ENCODE results near the gene TBC1D7. TPM values are rescaled to one million over a fixed set of nuclear protein-coding genes. Genes with fewer than 3 reads are reported as not detected.

TBC1D7 gene
- total RNA-seq, 1 experiment from 2014 or later: 44.9 TPM

- no peaks in the 10 kb centered on the region for H3K36me3 Mint-ChIP-seq
- TF ChIP-seq CDX4 (CRISPR knock-in tag; IDR thresholded peaks at IDR 0.05; ENCODE audit: borderline replicate concordance): no peak
- no peak for TF ChIP-seq AR (CRISPR knock-in tag; IDR thresholded peaks at IDR 0.05)
- TF ChIP-seq ZNF532 (CRISPR knock-in tag; IDR thresholded peaks at IDR 0.05; ENCODE audit: borderline replicate concordance): no peak
- no peak for TF ChIP-seq MXD4 (CRISPR knock-in tag; IDR thresholded peaks at IDR 0.05; ENCODE audit: borderline replicate concordance)
- no peak for TF ChIP-seq KAT7 (CRISPR knock-in tag; IDR thresholded peaks at IDR 0.05; ENCODE audit: borderline replicate concordance)
- TF ChIP-seq TEAD4 (CRISPR knock-in tag; IDR thresholded peaks at IDR 0.05): no peak
- TF ChIP-seq GTF2I (CRISPR knock-in tag; conservative IDR thresholded peaks at IDR 0.05): no peak
- TF ChIP-seq RORB (CRISPR knock-in tag; IDR thresholded peaks at IDR 0.05): no peak
- no peak for TF ChIP-seq ERG (CRISPR knock-in tag; IDR thresholded peaks at IDR 0.05)
- TF ChIP-seq NR3C1 (CRISPR knock-in tag; conservative IDR thresholded peaks at IDR 0.05; ENCODE audit: low read depth): no peak
- TF ChIP-seq SP1 (CRISPR knock-in tag; conservative IDR thresholded peaks at IDR 0.05): no peak
- TF ChIP-seq ZNF121 (CRISPR knock-in tag; IDR thresholded peaks at IDR 0.05): no peak
- TF ChIP-seq CREB1 (CRISPR knock-in tag; IDR thresholded peaks at IDR 0.05): no peak
- no peak for TF ChIP-seq FOXJ3 (CRISPR knock-in tag; IDR thresholded peaks at IDR 0.05; ENCODE audit: borderline replicate concordance)
- H3K27ac Mint-ChIP-seq: no peak overlapping the region
- H3K4me3 Mint-ChIP-seq: no peak overlapping the region
- ChIA-PET CTCF (no interaction called here), POLR2A (no interaction called here)
- H3K4me1 Mint-ChIP-seq: peaks cover 22% of the 10 kb centered on the region
- no peak for DNase-seq (ENCODE audit: low spot score)
- ATAC-seq: no peak
- no peaks in the 10 kb centered on the region for H3K9me3 Mint-ChIP-seq
- H3K27me3 Mint-ChIP-seq (ENCODE audit: low read depth): no peaks in the 10 kb centered on the region
Measured at GRCh38 chr6:13364842-13365241, 36.5 kb upstream of the TBC1D7 start.

GRCh38 chr6:13362412-13362811 is 34.1 kb upstream of the TBC1D7 start:
- no peak for TF ChIP-seq ZNF671 (CRISPR knock-in tag; IDR thresholded peaks at IDR 0.05)
- no peak for TF ChIP-seq ZNF317 (CRISPR knock-in tag; IDR thresholded peaks at IDR 0.05; ENCODE audit: borderline replicate concordance, low read depth)
- TF ChIP-seq ZNF281 (CRISPR knock-in tag; IDR thresholded peaks at IDR 0.05): no peak
- Mint-ChIP-seq H3K4me1 (peaks cover 24% of the 10 kb centered on the region), H3K4me3 (no peak overlapping the region), H3K27me3 (ENCODE audit: low read depth) (no peaks in the 10 kb centered on the region; the same call in 1 of the 2 replicates), H3K9me3 (no peaks in the 10 kb centered on the region), H3K27ac (no peak overlapping the region), H3K36me3 (no peaks in the 10 kb centered on the region)
- ChIA-PET POLR2A (no interaction called here), CTCF (interaction anchor here (1.6 kb wide), 1 partner anchor 16 kb away, joined by 5 read pairs; no protein-coding TSS in a partner anchor)
- DNase-seq (ENCODE audit: low spot score) (no peak), ATAC-seq (no peak)

Data from WTC11 (cell line).